ENCODE results near the gene VANGL2.
A peak's percentile ranks its signal among the peaks of the same experiment; 100 is the strongest.

VANGL2 gene

DNA sequence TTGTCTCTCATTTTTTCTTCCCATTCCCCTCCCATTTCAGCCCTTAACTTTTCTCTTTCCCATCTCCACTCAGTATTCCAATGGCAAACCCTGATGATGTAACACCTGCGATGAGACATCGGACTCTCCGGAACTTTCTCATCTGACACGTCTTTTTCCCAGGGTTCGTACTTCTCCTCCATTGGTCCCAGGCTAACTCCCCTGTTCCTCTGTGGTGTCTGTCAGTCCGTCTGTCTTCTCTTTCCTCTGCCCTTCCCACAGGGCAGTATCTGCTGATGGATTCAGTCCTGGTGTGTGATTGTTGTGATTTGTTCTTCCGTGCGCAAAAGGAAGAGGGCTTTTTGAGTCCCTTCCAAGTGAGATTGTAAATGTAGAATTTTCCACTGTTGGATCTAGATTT lies 27.7 kb downstream of the VANGL2 start:
- Histone ChIP-seq H3K27me3 (ENCODE audit: insufficient read depth, poor library complexity, severe bottlenecking) (no peaks in the 10 kb centered on the region), H3K27ac (replicated peaks) (no peak overlapping the region), H3K4me3 (replicated peaks; ENCODE audit: insufficient read depth, low read length) (no peak overlapping the region)
- no peak for DNase-seq (ENCODE audit: low read depth in 1 of 2, low spot score in 1 of 2)
- TF ChIP-seq, protein P1, sequence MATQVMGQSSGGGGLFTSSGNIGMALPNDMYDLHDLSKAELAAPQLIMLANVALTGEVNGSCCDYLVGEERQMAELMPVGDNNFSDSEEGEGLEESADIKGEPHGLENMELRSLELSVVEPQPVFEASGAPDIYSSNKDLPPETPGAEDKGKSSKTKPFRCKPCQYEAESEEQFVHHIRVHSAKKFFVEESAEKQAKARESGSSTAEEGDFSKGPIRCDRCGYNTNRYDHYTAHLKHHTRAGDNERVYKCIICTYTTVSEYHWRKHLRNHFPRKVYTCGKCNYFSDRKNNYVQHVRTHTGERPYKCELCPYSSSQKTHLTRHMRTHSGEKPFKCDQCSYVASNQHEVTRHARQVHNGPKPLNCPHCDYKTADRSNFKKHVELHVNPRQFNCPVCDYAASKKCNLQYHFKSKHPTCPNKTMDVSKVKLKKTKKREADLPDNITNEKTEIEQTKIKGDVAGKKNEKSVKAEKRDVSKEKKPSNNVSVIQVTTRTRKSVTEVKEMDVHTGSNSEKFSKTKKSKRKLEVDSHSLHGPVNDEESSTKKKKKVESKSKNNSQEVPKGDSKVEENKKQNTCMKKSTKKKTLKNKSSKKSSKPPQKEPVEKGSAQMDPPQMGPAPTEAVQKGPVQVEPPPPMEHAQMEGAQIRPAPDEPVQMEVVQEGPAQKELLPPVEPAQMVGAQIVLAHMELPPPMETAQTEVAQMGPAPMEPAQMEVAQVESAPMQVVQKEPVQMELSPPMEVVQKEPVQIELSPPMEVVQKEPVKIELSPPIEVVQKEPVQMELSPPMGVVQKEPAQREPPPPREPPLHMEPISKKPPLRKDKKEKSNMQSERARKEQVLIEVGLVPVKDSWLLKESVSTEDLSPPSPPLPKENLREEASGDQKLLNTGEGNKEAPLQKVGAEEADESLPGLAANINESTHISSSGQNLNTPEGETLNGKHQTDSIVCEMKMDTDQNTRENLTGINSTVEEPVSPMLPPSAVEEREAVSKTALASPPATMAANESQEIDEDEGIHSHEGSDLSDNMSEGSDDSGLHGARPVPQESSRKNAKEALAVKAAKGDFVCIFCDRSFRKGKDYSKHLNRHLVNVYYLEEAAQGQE (IDR thresholded peaks at IDR 0.05; ENCODE audit: insufficient replicate concordance, low read depth) = no peak
- TF ChIP-seq POLR2AphosphoS5 (IDR thresholded peaks at IDR 0.05; ENCODE audit: low read depth) (no peak), SPI1 (IDR thresholded peaks at IDR 0.05; ENCODE audit: borderline replicate concordance, low read depth) (no peak), GABPA (IDR thresholded peaks at IDR 0.05; ENCODE audit: low read depth) (no peak)
- TF ChIP-seq, protein P2, sequence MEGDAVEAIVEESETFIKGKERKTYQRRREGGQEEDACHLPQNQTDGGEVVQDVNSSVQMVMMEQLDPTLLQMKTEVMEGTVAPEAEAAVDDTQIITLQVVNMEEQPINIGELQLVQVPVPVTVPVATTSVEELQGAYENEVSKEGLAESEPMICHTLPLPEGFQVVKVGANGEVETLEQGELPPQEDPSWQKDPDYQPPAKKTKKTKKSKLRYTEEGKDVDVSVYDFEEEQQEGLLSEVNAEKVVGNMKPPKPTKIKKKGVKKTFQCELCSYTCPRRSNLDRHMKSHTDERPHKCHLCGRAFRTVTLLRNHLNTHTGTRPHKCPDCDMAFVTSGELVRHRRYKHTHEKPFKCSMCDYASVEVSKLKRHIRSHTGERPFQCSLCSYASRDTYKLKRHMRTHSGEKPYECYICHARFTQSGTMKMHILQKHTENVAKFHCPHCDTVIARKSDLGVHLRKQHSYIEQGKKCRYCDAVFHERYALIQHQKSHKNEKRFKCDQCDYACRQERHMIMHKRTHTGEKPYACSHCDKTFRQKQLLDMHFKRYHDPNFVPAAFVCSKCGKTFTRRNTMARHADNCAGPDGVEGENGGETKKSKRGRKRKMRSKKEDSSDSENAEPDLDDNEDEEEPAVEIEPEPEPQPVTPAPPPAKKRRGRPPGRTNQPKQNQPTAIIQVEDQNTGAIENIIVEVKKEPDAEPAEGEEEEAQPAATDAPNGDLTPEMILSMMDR (IDR thresholded peaks at IDR 0.05; ENCODE audit: insufficient read depth, low read length) = no peak

DNA sequence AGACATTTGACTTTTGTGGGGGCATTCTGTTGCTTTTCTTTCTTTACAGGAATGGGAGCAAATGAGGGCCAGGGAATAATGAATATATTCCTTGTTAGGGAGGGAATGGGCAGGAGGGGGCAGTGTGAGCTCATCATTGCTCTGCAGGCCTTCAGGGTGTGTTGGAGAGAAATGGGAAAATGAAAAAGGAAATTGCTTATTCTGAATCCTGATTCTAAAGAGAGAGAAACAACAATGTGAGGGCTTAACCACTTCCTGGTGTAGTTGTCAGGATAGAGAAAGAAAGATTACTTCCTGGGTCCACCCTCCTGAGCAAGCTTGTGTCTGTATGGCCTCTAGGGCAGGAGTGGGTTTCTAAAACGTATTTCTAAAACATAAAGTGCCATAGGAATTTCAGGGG lies 28.3 kb downstream of the VANGL2 start:
- H3K27me3 ChIP-seq (ENCODE audit: insufficient read depth, poor library complexity, severe bottlenecking) = no peaks in the 10 kb centered on the region
- DNase-seq (ENCODE audit: low read depth in 1 of 2, low spot score in 1 of 2) = peak in 1 of 2 experiments; percentile 42
- TF ChIP-seq, protein P2 (IDR thresholded peaks at IDR 0.05; ENCODE audit: insufficient read depth, low read length) = peak; percentile 16
- TF ChIP-seq SPI1 (IDR thresholded peaks at IDR 0.05; ENCODE audit: borderline replicate concordance, low read depth) (no peak), GABPA (IDR thresholded peaks at IDR 0.05; ENCODE audit: low read depth) (no peak)
- TF ChIP-seq, protein P1 (IDR thresholded peaks at IDR 0.05; ENCODE audit: insufficient replicate concordance, low read depth) = no peak
- no peak overlapping the region for H3K27ac ChIP-seq (replicated peaks)
- H3K4me3 ChIP-seq (replicated peaks; ENCODE audit: insufficient read depth, low read length) = no peak overlapping the region

DNA sequence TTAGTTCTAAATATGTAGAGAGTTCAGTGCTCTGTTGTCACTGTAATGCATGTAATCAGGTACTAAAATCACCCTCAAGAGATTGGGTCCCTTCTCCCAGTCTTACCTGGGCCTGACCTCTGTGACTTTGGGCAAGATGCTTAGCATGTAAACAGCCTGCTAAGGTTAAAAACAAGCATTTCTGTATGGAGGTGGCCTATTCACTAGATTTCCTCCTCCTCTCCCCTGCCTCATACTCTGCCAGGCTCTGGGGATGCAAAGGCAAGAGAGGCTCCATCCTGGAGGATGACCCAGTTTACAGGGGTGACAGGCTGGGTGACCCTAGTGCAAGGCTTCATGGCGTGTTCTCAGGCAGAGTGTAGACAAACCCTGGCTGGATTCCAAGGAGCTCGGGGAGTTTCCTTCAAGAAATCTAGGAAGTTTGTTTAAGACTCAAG lies 28.8 kb downstream of the VANGL2 start:
- H3K27me3 ChIP-seq (ENCODE audit: insufficient read depth, poor library complexity, severe bottlenecking) = no peaks in the 10 kb centered on the region
- H3K27ac ChIP-seq (replicated peaks) = no peak overlapping the region
- H3K4me3 ChIP-seq (replicated peaks; ENCODE audit: insufficient read depth, low read length) = no peak overlapping the region
- no peak for TF ChIP-seq GABPA (IDR thresholded peaks at IDR 0.05; ENCODE audit: low read depth)
- TF ChIP-seq, protein P2 (IDR thresholded peaks at IDR 0.05; ENCODE audit: insufficient read depth, low read length) = no peak
- TF ChIP-seq, protein P1 (IDR thresholded peaks at IDR 0.05; ENCODE audit: insufficient replicate concordance, low read depth) = no peak
- no peak for TF ChIP-seq POLR2AphosphoS5 (IDR thresholded peaks at IDR 0.05; ENCODE audit: low read depth)
- DNase-seq (ENCODE audit: low read depth in 1 of 2, low spot score in 1 of 2) = no peak

Measured in HL-60 (cell line).